HG03378 (cell line): ENCODE results near the gene TMCC1.
"Not testable (repeated sequence)": the region's sequence is repeated elsewhere in the genome, so short reads cannot be mapped to it uniquely, and the experiment has no call there.

Source experiments
- ATAC-seq: cut with Tn5 transposase; IDR thresholded peaks from one replicate; pipeline ENCODE4 v1.9.1; 2021; ENCODE audit warnings: mild to moderate bottlenecking, moderate library complexity; ENCODE audit not compliant: unreplicated experiment

TMCC1 gene

DNA sequence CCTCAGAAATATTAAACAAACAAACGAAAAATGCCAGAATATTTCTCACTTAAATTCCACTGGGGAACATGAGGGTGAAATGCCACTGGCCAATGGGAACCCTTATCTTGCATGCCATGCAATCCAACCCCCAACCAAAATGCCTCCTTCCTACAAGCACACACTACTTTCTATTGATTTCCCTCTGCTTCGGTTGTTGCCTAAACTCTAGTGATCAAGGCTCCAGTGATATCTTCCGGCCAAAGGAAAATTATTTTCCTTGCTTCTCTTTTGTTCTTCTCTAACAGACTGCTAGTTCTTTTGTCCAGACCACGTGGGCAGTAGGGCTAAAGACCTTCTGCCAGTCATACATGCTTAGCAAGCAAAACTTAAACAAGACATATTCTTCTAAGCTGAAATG, 115.7 kb downstream of the TMCC1 start:
- ATAC-seq, result no peak

DNA sequence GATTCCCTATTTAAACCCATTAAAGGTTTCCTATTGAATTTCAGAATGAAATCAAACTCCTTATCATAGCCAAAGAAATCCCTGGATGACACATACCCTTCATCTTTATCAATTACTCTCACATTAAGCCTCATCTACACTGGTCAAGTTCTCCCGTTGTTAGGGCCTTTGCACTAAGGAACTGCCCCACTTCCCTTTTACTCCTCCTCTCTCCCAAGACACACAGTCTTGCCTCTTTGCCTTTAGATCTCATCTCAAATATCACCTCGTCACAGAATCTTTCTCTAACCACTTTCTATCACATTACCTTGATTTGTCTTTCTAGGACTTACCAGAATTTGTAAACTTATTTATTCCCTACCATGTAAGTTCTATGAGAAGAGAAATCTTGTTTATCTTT, 117.6 kb downstream of the TMCC1 start:
- ATAC-seq, result no peak

DNA sequence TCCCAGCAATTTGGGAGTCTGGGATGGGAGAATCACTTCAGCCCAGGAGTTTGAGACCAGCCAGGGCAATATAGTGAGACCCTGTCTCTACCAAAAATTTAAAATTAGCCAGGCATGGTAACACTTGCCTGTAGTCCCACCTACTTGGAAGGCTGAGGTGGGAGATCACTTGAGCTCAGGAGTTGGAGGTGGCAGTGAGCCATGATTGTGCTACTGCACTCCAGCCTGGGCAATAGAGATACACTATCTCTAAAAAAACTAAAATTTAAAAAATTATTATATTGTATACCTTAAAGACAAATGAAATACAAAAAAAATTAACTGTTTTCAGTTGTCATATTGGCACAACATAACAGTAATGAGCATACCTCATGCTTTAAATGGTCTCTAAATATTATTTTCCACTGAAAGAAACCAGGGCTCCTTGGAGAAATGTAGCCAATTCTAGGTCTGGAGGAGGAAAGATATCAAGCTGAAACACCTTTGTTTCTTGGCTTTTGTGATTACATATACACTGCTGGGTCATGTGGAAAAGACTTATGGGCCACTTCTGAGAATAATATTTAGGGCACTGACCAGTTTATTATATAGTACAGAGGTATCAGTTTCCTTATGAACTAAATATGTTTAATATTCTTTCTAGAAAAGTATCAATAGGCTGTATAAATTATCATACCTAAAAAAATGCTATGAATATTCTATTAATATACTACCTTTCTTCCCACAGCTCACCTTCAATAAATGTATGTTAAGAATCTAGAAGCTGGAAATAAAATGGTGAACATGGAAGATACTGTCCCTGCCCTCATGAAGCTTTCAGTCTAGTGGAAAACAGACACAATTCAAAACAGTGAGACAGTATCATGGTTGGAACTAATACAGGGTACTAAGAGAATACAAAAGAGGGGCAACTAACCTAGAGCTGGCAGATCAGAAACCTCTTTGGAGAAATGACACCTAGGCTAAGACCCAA, 119.5 kb downstream of the TMCC1 start:
- no peak for ATAC-seq

DNA sequence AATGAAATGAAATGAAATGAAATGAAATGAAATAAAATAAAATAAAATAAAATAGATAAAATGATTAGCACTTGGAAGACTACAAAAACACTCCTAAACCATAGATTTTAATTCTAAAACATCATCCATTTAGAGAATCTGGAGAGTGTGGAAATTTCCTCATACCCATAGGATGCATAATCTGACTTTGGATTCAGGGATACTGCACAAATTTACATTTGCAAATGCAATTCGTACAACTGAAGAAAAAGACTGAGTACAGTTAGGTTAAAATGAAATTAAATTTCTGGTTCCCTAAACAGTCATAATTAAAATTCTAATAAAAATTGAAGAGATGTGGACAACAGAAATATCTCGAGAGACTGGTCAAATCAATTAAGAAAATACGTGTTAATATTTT, 122.9 kb downstream of the TMCC1 start:
- ATAC-seq, result no peak

DNA sequence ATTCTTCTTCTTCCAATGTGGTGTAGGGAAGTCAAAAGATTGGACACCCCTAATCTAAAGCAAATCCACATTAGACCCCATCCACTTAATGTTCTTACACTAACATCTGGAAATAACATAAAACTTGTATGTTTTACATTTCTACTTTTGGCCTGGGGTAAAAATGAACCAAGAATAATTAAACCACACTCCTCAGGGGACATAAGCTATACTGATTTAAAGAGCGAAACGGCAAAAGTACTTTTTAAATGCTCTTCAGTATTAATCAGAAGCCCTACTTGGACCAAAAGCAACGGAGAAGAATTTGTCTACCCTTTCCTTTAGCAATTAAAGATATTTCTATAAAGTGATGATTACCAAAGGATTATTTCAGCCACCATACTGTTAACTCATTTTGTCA, 123.9 kb downstream of the TMCC1 start:
- ATAC-seq, result no peak

DNA sequence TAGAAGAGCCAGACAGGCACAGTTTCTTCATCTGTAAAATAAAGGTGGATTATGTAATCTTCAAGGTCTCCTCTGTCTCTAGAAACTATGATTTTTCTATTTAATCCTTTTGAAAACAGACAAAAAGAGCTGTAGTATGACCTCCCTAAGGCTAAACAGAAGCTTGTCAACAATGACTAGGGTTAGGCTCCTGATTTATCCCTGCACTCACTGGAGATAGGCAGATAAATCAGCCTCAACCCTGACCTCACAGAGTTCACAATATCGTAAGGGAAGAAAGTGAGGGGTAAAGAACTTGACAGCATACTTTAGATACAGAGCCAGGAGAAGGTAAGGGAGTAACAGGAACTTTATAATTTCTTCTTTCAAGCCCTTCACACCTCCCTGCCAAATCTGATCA, 124.8 kb downstream of the TMCC1 start:
- no peak for ATAC-seq

DNA sequence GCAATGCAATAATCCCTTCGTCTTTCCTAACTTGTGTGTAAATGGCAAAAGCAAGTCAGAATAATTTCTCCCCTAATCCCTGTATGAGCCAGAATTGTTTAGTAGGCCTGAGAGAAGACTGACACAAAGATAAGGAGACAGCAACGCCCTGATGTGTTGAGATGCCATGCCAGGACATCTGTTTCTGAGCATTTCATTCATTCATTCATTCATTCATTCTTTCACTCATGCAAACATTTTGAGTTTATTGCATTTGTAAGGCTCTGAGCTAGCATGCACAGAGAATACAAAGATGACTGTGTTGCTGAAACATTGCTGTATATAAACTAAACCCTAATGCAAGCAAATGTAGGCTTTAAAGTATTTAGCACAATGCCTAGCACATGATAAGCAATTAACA, 127.4 kb downstream of the TMCC1 start:
- ATAC-seq, result no peak

DNA sequence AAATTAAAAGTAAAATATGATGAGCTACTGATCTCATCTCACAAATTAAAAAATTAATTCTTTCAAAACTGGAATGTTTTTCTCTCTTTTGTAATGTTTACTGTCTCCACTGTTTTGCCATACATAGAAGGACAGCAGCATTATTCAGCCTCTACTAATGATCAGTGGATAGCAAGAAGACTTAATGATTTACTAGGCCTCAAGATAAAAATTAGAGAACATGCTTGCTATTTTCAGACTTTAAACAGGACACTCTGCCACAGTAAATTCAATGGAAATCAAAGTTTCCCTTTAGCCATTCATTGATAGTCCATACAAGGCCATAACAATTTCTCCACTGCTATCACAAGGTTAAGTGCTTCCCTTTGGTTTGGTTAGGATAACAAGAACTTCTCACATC, 129.4 kb downstream of the TMCC1 start:
- no peak for ATAC-seq

DNA sequence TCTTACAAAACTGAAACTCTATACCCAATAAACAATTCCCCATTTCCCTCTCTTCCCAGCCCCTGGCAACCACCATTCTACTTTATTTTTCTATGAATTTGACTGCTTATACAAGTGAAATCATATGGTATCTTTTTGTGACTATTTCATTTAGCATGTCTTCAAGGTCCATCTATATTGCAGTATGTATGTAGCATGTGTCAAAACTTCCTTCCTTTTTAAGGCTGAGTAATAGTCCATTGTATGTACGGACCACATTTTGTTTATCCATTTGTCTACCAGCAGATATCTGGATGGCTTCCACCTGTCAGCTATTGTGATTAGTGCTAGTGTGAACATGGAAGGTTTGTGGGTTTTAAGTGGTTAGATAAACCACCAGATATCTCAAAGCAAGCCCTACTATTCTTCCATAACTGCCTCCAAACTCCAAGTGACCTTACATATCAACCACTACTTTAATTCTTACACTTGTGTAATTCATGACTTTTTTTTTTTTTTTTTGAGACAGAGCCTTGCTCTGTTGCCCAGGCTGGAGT, 134.7 kb downstream of the TMCC1 start:
- ATAC-seq, result no peak

DNA sequence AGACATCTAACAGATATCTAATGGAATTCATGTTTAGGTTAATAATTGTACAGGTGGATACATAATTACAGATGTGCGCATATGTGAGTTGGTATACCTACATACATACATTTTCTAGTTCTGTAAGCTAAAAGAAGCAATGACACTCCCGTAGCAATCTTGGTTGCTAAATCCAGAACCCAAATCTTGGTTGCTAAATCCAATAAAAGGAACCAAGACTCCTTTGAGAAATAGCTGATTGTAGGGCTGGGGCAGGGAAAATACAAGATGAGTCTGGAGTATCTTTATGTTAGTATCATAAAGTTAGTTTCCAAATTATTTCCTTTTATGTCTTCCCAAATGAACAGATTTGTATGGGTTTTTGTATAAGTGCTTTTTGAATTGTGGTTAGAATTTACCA, 135.2 kb downstream of the TMCC1 start:
- no peak for ATAC-seq

DNA sequence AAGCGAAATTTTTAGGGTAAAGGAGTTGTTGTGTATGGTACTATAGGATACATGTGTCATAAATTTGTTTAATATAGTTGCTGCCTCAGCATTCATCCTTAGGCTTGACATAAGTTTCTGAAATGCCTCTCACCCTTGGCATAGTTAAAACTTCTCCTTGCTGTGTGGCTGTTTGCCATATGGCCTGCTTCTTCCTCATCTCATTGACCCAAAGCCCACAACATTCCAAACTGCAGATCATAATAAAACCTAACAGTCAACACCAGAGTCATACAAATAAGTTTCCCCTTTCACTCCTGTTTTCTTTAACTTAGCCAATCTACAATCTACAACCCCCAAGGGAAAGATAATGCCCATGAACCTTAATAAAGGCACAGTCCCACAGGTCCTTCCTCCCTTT, 136.6 kb downstream of the TMCC1 start:
- ATAC-seq, result no peak

DNA sequence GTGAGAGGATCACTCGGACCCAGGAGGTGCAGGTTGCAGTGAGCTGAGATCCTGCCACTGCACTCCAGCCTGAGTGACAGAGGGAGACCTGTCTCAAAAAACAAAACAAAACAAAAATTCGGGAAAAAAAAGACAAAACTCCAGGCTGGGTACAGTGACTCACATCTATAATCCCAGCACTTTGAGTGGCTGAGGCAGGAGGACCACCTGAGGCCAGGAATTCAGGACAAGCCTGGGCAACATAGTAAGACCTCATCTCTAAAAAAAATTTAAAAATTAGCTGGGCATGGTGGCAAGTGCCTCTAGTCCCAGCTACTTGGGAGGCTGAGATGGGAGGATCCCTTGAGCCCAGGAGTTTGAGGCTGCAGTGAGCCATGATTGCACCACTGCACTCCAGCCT, 142.4 kb downstream of the TMCC1 start:
- not testable (repeated sequence) for ATAC-seq

DNA sequence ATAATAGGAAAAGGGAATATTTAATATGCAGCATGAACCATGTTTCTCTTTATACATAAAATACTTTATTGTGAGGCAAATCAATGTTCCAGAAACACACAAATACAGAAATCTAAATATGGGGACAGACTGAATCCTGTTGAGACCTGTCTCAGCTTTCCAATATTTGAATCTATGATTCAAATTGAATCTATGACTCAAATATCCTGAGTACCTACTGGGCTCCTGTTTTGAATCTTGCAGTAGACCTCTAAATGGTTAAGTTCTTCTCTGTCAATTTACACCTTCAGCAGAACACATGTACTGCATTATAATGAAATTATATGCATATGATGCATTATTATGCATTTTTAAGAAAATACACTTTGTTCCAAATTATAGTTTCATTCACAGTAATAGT, 143.8 kb downstream of the TMCC1 start:
- ATAC-seq, result no peak

DNA sequence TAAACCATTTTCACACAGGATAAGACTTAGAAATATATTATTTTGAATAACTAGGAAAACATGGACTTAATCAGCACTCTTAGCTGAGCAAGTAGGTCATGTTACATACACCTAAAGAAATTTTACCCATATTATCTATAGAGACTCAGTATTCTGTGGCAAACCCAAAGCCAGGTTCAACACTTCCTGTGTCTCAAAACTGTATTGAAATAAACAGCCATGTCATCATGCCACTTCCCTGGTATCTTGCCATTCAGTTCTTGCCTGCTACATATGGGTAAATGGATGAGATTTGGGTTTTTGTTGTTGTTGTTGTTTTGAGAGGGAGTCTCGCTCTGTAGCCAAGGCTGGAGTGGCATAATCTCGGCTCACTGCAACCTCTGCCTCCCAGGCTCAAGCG, 145.5 kb downstream of the TMCC1 start:
- ATAC-seq, result no peak

DNA sequence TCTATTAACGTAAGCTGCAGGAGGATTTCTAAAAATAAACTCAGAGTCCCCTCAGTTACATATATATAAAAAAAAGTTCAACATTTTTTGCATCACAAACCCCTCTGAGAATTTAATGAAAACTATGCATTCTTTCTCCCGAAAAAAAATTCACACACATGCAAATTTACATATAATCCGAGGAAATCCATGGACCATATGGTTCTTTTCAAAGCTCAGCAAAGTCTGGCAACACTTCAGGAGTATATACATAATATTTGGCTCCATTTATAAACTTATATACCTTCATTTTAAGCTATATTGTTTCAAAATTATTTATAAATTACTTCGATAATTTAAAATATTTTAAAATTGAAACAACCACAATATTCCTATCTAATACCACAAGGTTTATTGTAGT, 146.4 kb downstream of the TMCC1 start:
- no peak for ATAC-seq

DNA sequence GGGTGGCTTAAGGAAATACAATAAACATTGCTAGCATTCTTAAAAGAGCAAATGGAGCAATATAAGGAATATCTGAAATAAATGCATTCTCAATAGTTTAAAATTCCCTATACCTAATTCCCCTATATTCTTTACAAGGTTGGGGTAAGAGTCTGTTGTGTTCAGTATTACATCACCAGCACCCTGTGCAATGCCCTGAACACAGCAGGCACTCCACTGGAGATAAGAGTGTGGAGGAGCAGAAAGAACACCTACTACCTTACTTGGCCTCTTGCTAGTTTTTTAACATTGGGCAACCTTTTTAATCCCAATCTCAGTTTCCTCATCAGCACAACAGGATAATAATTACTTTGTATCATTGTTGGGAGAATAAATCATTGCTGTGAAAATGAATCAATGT, 146.9 kb downstream of the TMCC1 start:
- ATAC-seq, result no peak

DNA sequence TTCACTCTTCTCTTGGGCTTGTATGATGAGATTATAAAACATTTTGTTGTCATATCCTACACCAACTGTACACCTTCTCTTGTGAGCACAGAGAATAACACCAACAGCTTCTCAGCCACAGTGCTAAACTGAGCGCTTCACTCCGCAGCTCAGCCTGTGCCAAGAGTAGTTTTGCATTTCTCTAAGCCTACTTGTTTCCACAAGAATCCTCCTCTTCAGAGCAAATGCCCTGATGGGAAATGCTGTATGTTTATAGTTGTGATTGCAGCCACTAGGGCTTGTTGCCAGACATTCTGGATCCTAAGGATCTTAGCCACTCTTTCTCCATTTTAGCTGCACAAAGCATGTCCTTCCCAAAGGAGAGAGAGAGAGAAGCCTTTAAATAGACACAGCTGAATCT, 148.3 kb downstream of the TMCC1 start:
- ATAC-seq, result no peak

DNA sequence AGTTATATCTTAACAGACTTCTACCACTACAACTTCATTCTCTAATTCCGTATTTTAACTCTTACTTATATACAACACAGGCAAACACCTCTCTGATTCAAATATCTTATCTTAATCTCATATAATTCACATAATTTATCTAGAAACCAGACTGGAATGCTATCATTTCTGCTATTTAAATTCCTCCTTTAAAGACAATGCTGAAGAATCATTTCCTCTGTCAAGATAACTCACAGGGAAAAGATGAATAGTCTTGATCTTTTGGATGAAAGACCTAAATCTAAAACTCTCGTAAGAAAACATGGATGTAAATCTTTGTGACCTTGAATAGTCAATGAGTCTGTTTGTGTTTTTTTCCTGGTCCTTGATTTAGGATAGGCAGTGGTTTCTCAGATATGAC, 151.7 kb downstream of the TMCC1 start:
- no peak for ATAC-seq

DNA sequence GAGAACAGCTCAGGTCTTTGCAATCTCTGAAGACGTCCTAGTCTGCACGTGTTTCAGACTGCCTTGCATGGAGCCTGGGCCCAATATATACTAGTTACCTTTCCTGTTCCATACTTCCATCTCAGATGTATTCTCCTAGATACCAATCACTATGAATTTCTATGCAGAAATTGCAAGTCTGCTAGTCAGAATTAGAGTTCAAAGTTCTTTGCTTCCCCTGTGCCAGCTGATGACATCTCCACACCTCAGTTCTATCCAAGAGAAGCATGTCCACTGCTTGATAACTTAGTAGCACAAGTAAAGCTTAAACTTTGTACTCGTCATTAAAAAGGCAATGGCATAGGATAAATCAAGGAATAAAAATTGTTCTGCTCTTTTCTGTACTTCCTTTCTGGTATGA, 153.4 kb downstream of the TMCC1 start:
- no peak for ATAC-seq

DNA sequence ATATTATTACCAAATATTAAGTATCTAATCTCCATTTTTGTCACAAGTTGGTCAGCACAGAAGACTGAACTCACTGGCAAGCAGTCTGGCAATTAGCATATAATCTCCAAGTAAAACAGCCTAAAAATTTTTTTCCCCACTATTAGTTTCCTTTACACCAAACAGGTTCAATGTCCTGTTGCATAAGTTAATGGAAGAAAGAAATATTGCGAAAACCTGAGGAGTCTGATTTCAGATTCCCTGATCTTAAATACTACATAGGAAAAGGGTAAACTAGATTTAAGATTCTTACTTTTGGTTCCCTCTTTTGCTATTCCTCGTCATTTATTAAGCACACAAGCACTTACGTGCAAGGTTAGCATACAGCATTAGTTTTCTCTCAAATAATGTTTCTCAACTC, 153.9 kb downstream of the TMCC1 start:
- no peak for ATAC-seq

DNA sequence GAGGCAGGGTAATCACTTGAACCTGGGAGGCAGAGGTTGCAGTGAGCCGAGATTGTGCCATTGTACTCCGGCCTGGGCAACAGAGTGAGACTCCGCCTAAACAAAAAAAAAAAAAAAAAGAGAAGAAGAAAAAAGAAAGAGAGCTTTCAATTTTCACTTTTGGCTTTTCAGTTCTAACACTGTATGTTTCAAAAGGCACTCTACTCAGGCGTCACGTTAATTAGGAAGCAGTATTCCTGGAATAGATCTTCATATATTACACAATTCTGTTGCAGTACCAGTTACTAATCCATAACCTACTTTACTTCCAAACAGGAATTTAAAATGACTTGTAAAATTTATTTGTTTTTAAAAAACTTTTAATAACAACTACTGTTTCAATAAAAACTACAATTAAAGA, 155.3 kb downstream of the TMCC1 start:
- ATAC-seq, result no peak

DNA sequence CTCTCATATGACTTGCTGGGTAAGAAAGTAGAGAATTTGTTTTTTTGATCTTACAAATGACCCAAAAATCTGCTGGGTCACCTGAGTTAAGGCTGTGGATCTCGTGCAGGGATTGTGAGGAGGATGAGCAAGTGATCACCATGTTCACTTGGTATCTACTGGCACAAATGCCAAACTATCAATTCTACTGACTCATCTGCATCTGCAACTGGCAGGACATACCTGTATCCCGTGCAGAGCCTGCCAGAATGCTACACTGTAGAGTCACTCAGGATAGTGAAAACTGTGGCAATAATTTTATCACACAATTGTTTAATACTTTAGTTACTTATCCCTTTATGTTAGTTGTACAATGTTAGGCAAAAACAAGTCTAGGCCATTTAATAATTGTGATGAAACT, 157.4 kb downstream of the TMCC1 start:
- ATAC-seq, result no peak

DNA sequence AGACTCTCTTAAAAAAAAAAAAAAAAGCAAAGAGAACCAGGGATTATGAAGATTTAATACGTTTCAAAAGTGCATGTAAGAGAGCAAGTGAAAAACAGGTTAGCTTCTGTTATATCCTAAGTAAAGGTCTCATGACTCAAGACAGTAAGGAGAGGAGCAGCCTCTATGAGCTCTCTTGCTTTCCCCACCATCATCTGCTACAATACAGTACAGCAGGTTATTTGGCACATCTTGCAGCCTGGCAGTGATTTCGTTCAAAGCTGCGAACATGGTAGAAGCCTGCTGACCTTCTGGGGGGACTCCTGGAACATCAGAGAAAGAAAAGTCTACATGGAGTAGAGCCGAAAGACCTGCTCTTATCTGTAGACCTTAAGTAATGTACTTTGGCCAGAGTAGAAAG, 157.9 kb downstream of the TMCC1 start:
- no peak for ATAC-seq
